ENCODE measurements around the gene C5orf46. TPM values are rescaled to one million over a fixed set of nuclear protein-coding genes. Genes with fewer than 3 reads are reported as not detected.
A peak's percentile ranks its signal among the peaks of the same experiment; 100 is the strongest.

The C5orf46 gene
- total and polyA plus RNA-seq, 4 donors: not detected

GRCh38 chr5:147898875-147899401, 7.4 kb downstream of the C5orf46 start:
- Histone ChIP-seq H3K4me1 (ENCODE audit: control insufficient read depth in 5 of 5, insufficient read depth in 5 of 5, low read length in 5 of 5) (no peaks in the 10 kb centered on the region), H3K36me3 (ENCODE audit: control insufficient read depth in 4 of 4, insufficient read depth in 4 of 4, low read length in 4 of 4) (no peaks in the 10 kb centered on the region), H3K9me3 (ENCODE audit: control insufficient read depth in 4 of 4, insufficient read depth in 3 of 4, low read length in 3 of 4) (no peaks in the 10 kb centered on the region), H3K9ac (ENCODE audit: insufficient read depth in 1 of 2, low read length in 2 of 2) (no peak overlapping the region), H3K27ac (ENCODE audit: low read depth in 1 of 2, low read length in 1 of 2) (no peak overlapping the region), H3K27me3 (ENCODE audit: control insufficient read depth in 3 of 3, insufficient read depth in 3 of 3, low read length in 2 of 3) (no peaks in the 10 kb centered on the region), H3K4me3 (no peak overlapping the region)
- WGBS, 2 donors: 85 to 94% methylated on average over 3 of the region's 3 CpGs
- ATAC-seq (ENCODE audit: insufficient read depth, low FRiP score) (no peak), DNase-seq (no peak)
- no peak for TF ChIP-seq CTCF (IDR thresholded peaks at IDR 0.05; ENCODE audit: control extremely low read depth, extremely low read depth)

- H3K9ac ChIP-seq (ENCODE audit: insufficient read depth in 1 of 2, low read length in 2 of 2): no peak overlapping the region
- no peak overlapping the region for H3K4me3 ChIP-seq
- H3K4me1 ChIP-seq (ENCODE audit: control insufficient read depth in 5 of 5, insufficient read depth in 5 of 5, low read length in 5 of 5): no peaks in the 10 kb centered on the region
- no peaks in the 10 kb centered on the region for H3K36me3 ChIP-seq (ENCODE audit: control insufficient read depth in 4 of 4, insufficient read depth in 4 of 4, low read length in 4 of 4)
- TF ChIP-seq CTCF (IDR thresholded peaks at IDR 0.05; ENCODE audit: control extremely low read depth, extremely low read depth): no peak
- 89 to 92% methylated on average over 1 of the region's 1 CpG for WGBS, 2 donors
- DNase-seq (no peak), ATAC-seq (ENCODE audit: insufficient read depth, low FRiP score) (no peak)
- H3K27me3 ChIP-seq (ENCODE audit: control insufficient read depth in 3 of 3, insufficient read depth in 3 of 3, low read length in 2 of 3): no peaks in the 10 kb centered on the region
- H3K27ac ChIP-seq (ENCODE audit: low read depth in 1 of 2, low read length in 1 of 2): no peak overlapping the region
- no peaks in the 10 kb centered on the region for H3K9me3 ChIP-seq (ENCODE audit: control insufficient read depth in 4 of 4, insufficient read depth in 3 of 4, low read length in 3 of 4)
These were observed 10.5 kb downstream of the C5orf46 start for GRCh38 chr5:147895864-147896263.

GRCh38 chr5:147893820-147894219, 12.5 kb downstream of the C5orf46 start:
- no peaks in the 10 kb centered on the region for H3K36me3 ChIP-seq (ENCODE audit: control insufficient read depth in 4 of 4, insufficient read depth in 4 of 4, low read length in 4 of 4)
- no peaks in the 10 kb centered on the region for H3K27me3 ChIP-seq (ENCODE audit: control insufficient read depth in 3 of 3, insufficient read depth in 3 of 3, low read length in 2 of 3)
- no peak overlapping the region for H3K27ac ChIP-seq (ENCODE audit: low read depth in 1 of 2, low read length in 1 of 2)
- no peak for DNase-seq
- H3K9me3 ChIP-seq (ENCODE audit: control insufficient read depth in 4 of 4, insufficient read depth in 3 of 4, low read length in 3 of 4): no peaks in the 10 kb centered on the region
- no peak for TF ChIP-seq CTCF (IDR thresholded peaks at IDR 0.05; ENCODE audit: control extremely low read depth, extremely low read depth)
- WGBS, 2 donors: 21 to 22% methylated on average over 2 of the region's 2 CpGs
- H3K4me1 ChIP-seq (ENCODE audit: control insufficient read depth in 5 of 5, insufficient read depth in 5 of 5, low read length in 5 of 5): no peaks in the 10 kb centered on the region
- ATAC-seq (ENCODE audit: insufficient read depth, low FRiP score): no peak
- no peak overlapping the region for H3K9ac ChIP-seq (ENCODE audit: insufficient read depth in 1 of 2, low read length in 2 of 2)
- H3K4me3 ChIP-seq: no peak overlapping the region

GRCh38 chr5:147892696-147893296, 13.5 kb downstream of the C5orf46 start:
- Histone ChIP-seq H3K9me3 (ENCODE audit: control insufficient read depth in 4 of 4, insufficient read depth in 3 of 4, low read length in 3 of 4) (no peaks in the 10 kb centered on the region), H3K27ac (ENCODE audit: low read depth in 1 of 2, low read length in 1 of 2) (no peak overlapping the region), H3K4me3 (no peak overlapping the region), H3K4me1 (ENCODE audit: control insufficient read depth in 5 of 5, insufficient read depth in 5 of 5, low read length in 5 of 5) (no peaks in the 10 kb centered on the region), H3K27me3 (ENCODE audit: control insufficient read depth in 3 of 3, insufficient read depth in 3 of 3, low read length in 2 of 3) (peaks cover 0 to 3% (median 0%) of the 10 kb centered on the region in 3 donors), H3K36me3 (ENCODE audit: control insufficient read depth in 4 of 4, insufficient read depth in 4 of 4, low read length in 4 of 4) (no peaks in the 10 kb centered on the region), H3K9ac (ENCODE audit: insufficient read depth in 1 of 2, low read length in 2 of 2) (no peak overlapping the region)
- ATAC-seq (ENCODE audit: insufficient read depth, low FRiP score): no peak
- peak; percentile 28 to 69 (median 34) for DNase-seq
- WGBS, 2 donors: 55 to 70% methylated on average over 3 of the region's 3 CpGs
- no peak for TF ChIP-seq CTCF (IDR thresholded peaks at IDR 0.05; ENCODE audit: control extremely low read depth, extremely low read depth)

All from lung (tissue), 12 donors.